B cell (primary cell): Measurements from ENCODE around the gene ANK3. TPM values are rescaled to one million over a fixed set of nuclear protein-coding genes. Genes with fewer than 3 reads are reported as not detected.
"Not testable (repeated sequence)": the region's sequence is repeated elsewhere in the genome, so short reads cannot be mapped to it uniquely, and the experiment has no call there.

Source experiments
- ATAC-seq: fragments of 200-7000 bp; cut with Tn5 transposase; one replicate; pipeline ENCODE4 v1.10.0; 2021; ENCODE audit warnings: low read depth, mild to moderate bottlenecking, moderate number of reproducible peaks, moderate library complexity
- CTCF ChIA-PET: fragments of 350-600 bp; sonication (Branson Sonifier 250); formaldehyde crosslinking; loops from one replicate; lab custom pipeline; 2021; ENCODE audit warnings: antibody characterized with exemption, inconsistent platforms; lab: Charles Lee
- POLR2A ChIA-PET: fragments of 350-600 bp; sonication (Branson Sonifier 250); formaldehyde crosslinking; loops from one replicate; lab custom pipeline; 2021; ENCODE audit warnings: antibody characterized with exemption; lab: Charles Lee
- DNase-seq: peaks from one replicate; pipeline ENCODE4 v3.0.0; 2013
- H2AFZ ChIP-seq: 2 replicates; pipeline ENCODE4 v1.6.1; 2012; ENCODE audit warnings: mild to moderate bottlenecking, low read depth, low read length; ENCODE audit not compliant: insufficient read depth, poor library complexity, severe bottlenecking
- H3K27ac ChIP-seq, 2 donors: 1 replicate in 1 of 2; 2 replicates in 1 of 2; pipeline ENCODE4 v1.5.1; 2012 to 2013; ENCODE audit warnings: low read length in 2 of 2, mild to moderate bottlenecking in 2 of 2, moderate library complexity in 1 of 2
- H3K27me3 ChIP-seq, 4 experiments: fragments of 200-600 bp in 1 of 4; sonication (generic) in 1 of 4; replicated peaks in 1 of 4; 1 replicate in 2 of 4; 2 replicates in 2 of 4; pipeline versions ENCODE4 v1.6.1 to v1.7.0; 2013 to 2016; ENCODE audit warnings: low read length in 3 of 4, mild to moderate bottlenecking in 2 of 4, mixed read lengths in 1 of 4, moderate library complexity in 1 of 4; ENCODE audit not compliant: insufficient read depth in 4 of 4, control insufficient read depth in 3 of 4; ENCODE audit errors: control extremely low read depth in 1 of 4
- H3K36me3 ChIP-seq, 2 experiments: replicated peaks in 1 of 2; 1 replicate in 1 of 2; 2 replicates in 1 of 2; pipeline versions ENCODE4 v1.6.1 to v1.7.1; 2013; ENCODE audit warnings: low read length in 1 of 2; ENCODE audit not compliant: insufficient read depth in 2 of 2, control insufficient read depth in 1 of 2; ENCODE audit errors: control extremely low read depth in 1 of 2, extremely low read depth in 1 of 2
- H3K4me1 ChIP-seq, 2 donors: fragments of 200-600 bp in 1 of 2; sonication (generic) in 1 of 2; 1 replicate in 1 of 2; 2 replicates in 1 of 2; pipeline versions ENCODE4 v1.5.1 to v1.6.1; 2013 to 2017; ENCODE audit warnings: low read length in 2 of 2; ENCODE audit not compliant: control insufficient read depth in 2 of 2, insufficient read depth in 2 of 2
- H3K4me2 ChIP-seq: replicated peaks from 2 replicates; pipeline ENCODE3; 2012; ENCODE audit warnings: mild to moderate bottlenecking, low read depth, low read length; ENCODE audit not compliant: poor library complexity, severe bottlenecking
- H3K4me3 ChIP-seq, 5 experiments: fragments of 200-600 bp in 1 of 5; sonication (generic) in 1 of 5; 1 replicate in 3 of 5; 2 replicates in 2 of 5; pipeline versions ENCODE4 v1.5.1 to v1.7.0; 2011 to 2016; ENCODE audit warnings: low read length in 4 of 5, mild to moderate bottlenecking in 4 of 5, low read depth in 2 of 5, control low read depth in 1 of 5, moderate library complexity in 1 of 5; ENCODE audit not compliant: insufficient read depth in 1 of 5; ENCODE audit errors: control extremely low read depth in 1 of 5, extremely low read depth in 1 of 5
- H3K79me2 ChIP-seq: fragments of 200-600 bp; sonication (generic); one replicate; pipeline ENCODE4 v1.6.0; 2016; ENCODE audit warnings: low read length; ENCODE audit not compliant: control insufficient read depth, insufficient read depth
- H3K9ac ChIP-seq: fragments of 200-600 bp; sonication (generic); 2 replicates; pipeline ENCODE4 v1.6.1; 2017; ENCODE audit warnings: mild to moderate bottlenecking, low read length, moderate library complexity
- H3K9me3 ChIP-seq, 3 donors: one replicate each; pipeline versions ENCODE4 v1.6.1 to v1.7.1; 2013; ENCODE audit warnings: low read length in 2 of 3; ENCODE audit not compliant: control insufficient read depth in 2 of 3, insufficient read depth in 1 of 3; ENCODE audit errors: control extremely low read depth in 1 of 3
- H4K20me1 ChIP-seq: 2 replicates; pipeline ENCODE4 v1.6.0; 2012; ENCODE audit warnings: mild to moderate bottlenecking, low read length; ENCODE audit not compliant: insufficient read depth, control insufficient read depth, poor library complexity, severe bottlenecking
- H3K27ac Mint-ChIP-seq: one replicate; pipeline ENCODE4 v1.8.0; 2021; ENCODE audit warnings: mixed read lengths
- H3K27me3 Mint-ChIP-seq: one replicate; pipeline ENCODE4 v1.8.0; 2021; ENCODE audit warnings: mixed read lengths
- H3K4me1 Mint-ChIP-seq: one replicate; pipeline ENCODE4 v1.8.0; 2021; ENCODE audit warnings: mixed read lengths
- H3K4me3 Mint-ChIP-seq: one replicate; pipeline ENCODE4 v1.8.0; 2021; ENCODE audit warnings: mixed read lengths
- H3K9me3 Mint-ChIP-seq: one replicate; pipeline ENCODE4 v1.8.0; 2022; ENCODE audit warnings: mixed read lengths; ENCODE audit not compliant: insufficient read depth
- CTCF ChIP-seq: fragments of 200-600 bp; IDR thresholded peaks from one replicate; pipeline ENCODE4 v1.8.0; 2022; ENCODE audit warnings: antibody characterized with exemption, mild to moderate bottlenecking
- EZH2 ChIP-seq: IDR thresholded peaks from 2 replicates; pipeline ENCODE4 v1.6.1; 2012; ENCODE audit warnings: borderline replicate concordance, low read depth, mild to moderate bottlenecking, moderate library complexity, low read length; ENCODE audit not compliant: insufficient read depth, poor library complexity, severe bottlenecking
- WGBS: methylation state at CpG from one replicate; pipeline ENCODE4 v1.1.5; 2013; ENCODE audit warnings: missing lambda C conversion rate; ENCODE audit not compliant: insufficient coverage; 5-methylcytosine and 5-hydroxymethylcytosine counted together
- intact Hi-C: fragments of 100-400 bp; cut with micrococcal nuclease; formaldehyde crosslinking; loops from one replicate; pipeline ENCODE4 v1.10.0; 2022
- polyA plus RNA-seq: library from polyadenylated mRNA; depleted of rRNA; stranded (reverse); fragments of >200 nt; gene quantifications from 2 replicates; pipeline ENCODE4 v1.2.3, GENCODE V29; 2012
- total RNA-seq, 2 donors: library from RNA; stranded (reverse); fragments of 120-200 nt in 1 of 2; gene quantifications; 1 replicate in 1 of 2; 2 replicates in 1 of 2; pipeline versions ENCODE4 v1.2.3 to v1.2.4, GENCODE V29; 2013 to 2022

The ANK3 gene
- total and polyA plus RNA-seq, 2 donors (not counting 1 experiment from before 2014, with no cell fraction given) = 4.9 to 21.6 TPM

GRCh38 chr10:60293581-60294175 is 96.0 kb downstream of the ANK3 start:
- Histone ChIP-seq H3K36me3 (no peaks in the 10 kb centered on the region), H3K9me3 (no peaks in the 10 kb centered on the region), H3K4me3 (no peak overlapping the region), H3K27me3 (no peaks in the 10 kb centered on the region), H3K79me2 (no peaks in the 10 kb centered on the region), H3K4me1 (no peaks in the 10 kb centered on the region), H3K4me2 (no peak overlapping the region), H3K9ac (no peak overlapping the region), H3K27ac (no peak overlapping the region), H2AFZ (no peak overlapping the region), H4K20me1 (no peaks in the 10 kb centered on the region)
- DNase-seq = no peak
- Mint-ChIP-seq H3K4me1 (peaks cover 2% of the 10 kb centered on the region), H3K27me3 (no peaks in the 10 kb centered on the region), H3K4me3 (no peak overlapping the region), H3K27ac (no peak overlapping the region), H3K9me3 (no peaks in the 10 kb centered on the region)
- ATAC-seq = no peak
- ChIA-PET POLR2A (no interaction called here), CTCF (interaction anchor here (1.2 kb wide), 1 partner anchor 142 kb away, joined by 3 read pairs; no protein-coding TSS in a partner anchor)
- TF ChIP-seq CTCF = no peak
- no CpG with 5 or more reads among the region's 6 CpGs for WGBS
- intact Hi-C loops = no loop called here

- Histone ChIP-seq H3K4me3 (no peak overlapping the region), H3K27me3 (no peaks in the 10 kb centered on the region), H3K9me3 (no peaks in the 10 kb centered on the region), H3K79me2 (no peaks in the 10 kb centered on the region), H2AFZ (no peak overlapping the region), H3K36me3 (no peaks in the 10 kb centered on the region), H3K9ac (no peak overlapping the region), H3K4me2 (no peak overlapping the region), H3K4me1 (no peaks in the 10 kb centered on the region), H3K27ac (no peak overlapping the region), H4K20me1 (no peaks in the 10 kb centered on the region)
- ChIA-PET POLR2A (no interaction called here), CTCF (interaction anchor here (1.2 kb wide), 1 partner anchor 143 kb away, joined by 3 read pairs; no protein-coding TSS in a partner anchor)
- Mint-ChIP-seq H3K27me3 (no peaks in the 10 kb centered on the region), H3K27ac (no peak overlapping the region), H3K4me3 (no peak overlapping the region), H3K9me3 (no peaks in the 10 kb centered on the region), H3K4me1 (peaks cover 2% of the 10 kb centered on the region)
- intact Hi-C loops = no loop called here
- WGBS = 98% methylated on average over 4 of the region's 8 CpGs
- DNase-seq (no peak), ATAC-seq (no peak)
- TF ChIP-seq EZH2 (no peak), CTCF (no peak)
Measured at GRCh38 chr10:60292998-60293397, 96.7 kb downstream of the ANK3 start.

GRCh38 chr10:60292536-60292935 is 97.1 kb downstream of the ANK3 start:
- intact Hi-C loops, H3K4me3 Mint-ChIP-seq, DNase-seq, H3K27me3 ChIP-seq, H3K27ac Mint-ChIP-seq, CTCF ChIA-PET, POLR2A ChIA-PET, H3K4me1 ChIP-seq, H3K36me3 ChIP-seq, H4K20me1 ChIP-seq, H3K27ac ChIP-seq, H3K27me3 Mint-ChIP-seq, H3K79me2 ChIP-seq, H3K4me1 Mint-ChIP-seq, H3K4me3 ChIP-seq, H2AFZ ChIP-seq, ATAC-seq, H3K9me3 ChIP-seq, H3K9ac ChIP-seq, H3K4me2 ChIP-seq, H3K9me3 Mint-ChIP-seq: not testable (repeated sequence)
- 94% methylated on average over 5 of the region's 6 CpGs for WGBS
